Tibial nerve (tissue), 4 donors: ENCODE data around the gene PTOV1. TPM values are rescaled to one million over a fixed set of nuclear protein-coding genes. Genes with fewer than 3 reads are reported as not detected.

ENCODE experiments used
- DNase-seq, 2 donors: peaks; one replicate each; pipeline ENCODE4 v3.0.0-alpha.2; 2019; ENCODE audit warnings: low spot score in 2 of 2
- H3K27ac ChIP-seq, 4 donors: fragments of 200-600 bp; sonication (generic) in 3 of 4; one replicate each; pipeline ENCODE4 v1.5.1; 2017 to 2019; ENCODE audit warnings: mild to moderate bottlenecking in 1 of 4
- H3K27me3 ChIP-seq, 2 donors: fragments of 200-600 bp; sonication (generic) in 1 of 2; one replicate each; pipeline versions ENCODE4 v1.5.1 to v1.6.0; 2017 to 2019
- H3K36me3 ChIP-seq, 3 donors: fragments of 200-600 bp; sonication (generic); one replicate each; pipeline ENCODE4 v1.5.1; 2018 to 2019
- H3K4me1 ChIP-seq, 4 donors: fragments of 200-600 bp; sonication (generic) in 3 of 4; one replicate each; pipeline ENCODE4 v1.5.1; 2017 to 2019
- H3K4me3 ChIP-seq, 4 donors: fragments of 200-600 bp; sonication (generic) in 3 of 4; one replicate each; pipeline ENCODE4 v1.5.1; 2017 to 2019; ENCODE audit warnings: mild to moderate bottlenecking in 1 of 4, moderate library complexity in 1 of 4
- H3K9me3 ChIP-seq, 4 donors: fragments of 200-600 bp; sonication (generic) in 3 of 4; one replicate each; pipeline ENCODE4 v1.5.1; 2017 to 2019
- CTCF ChIP-seq, 5 experiments: fragments of 200-600 bp in 3 of 5; fragments of 450-650 bp in 2 of 5; sonication (generic) in 3 of 5; IDR thresholded peaks; one replicate each; pipeline ENCODE4 v1.5.1; 2016 to 2019; ENCODE audit warnings: antibody characterized with exemption in 5 of 5, mild to moderate bottlenecking in 3 of 5, moderate library complexity in 2 of 5
- EP300 ChIP-seq, 2 donors: sonication (generic); formaldehyde crosslinking; IDR thresholded peaks; one replicate each; pipeline ENCODE4 v1.6.1; 2017; ENCODE audit warnings: antibody characterized with exemption in 2 of 2, mild to moderate bottlenecking in 1 of 2
- POLR2A ChIP-seq, 2 donors: fragments of 450-650 bp; IDR thresholded peaks; one replicate each; pipeline ENCODE4 v1.6.1; 2017; ENCODE audit warnings: antibody characterized with exemption in 2 of 2, mild to moderate bottlenecking in 2 of 2, moderate library complexity in 2 of 2
- WGBS, 2 donors: methylation state at CpG; one replicate each; pipeline ENCODE4 v1.1.5; 2018; 5-methylcytosine and 5-hydroxymethylcytosine counted together
- total RNA-seq, 4 donors: library from RNA; depleted of rRNA; stranded (reverse); fragments of >200 nt; gene quantifications; one replicate each; pipeline ENCODE4 v1.1.0, GENCODE V29; 2016

The PTOV1 gene
- total RNA-seq, 4 donors from 2014 or later, result 75.6 to 113 (median 91.9) TPM

- no peak for DNase-seq
- peaks cover 20 to 61% (median 38%) of the 10 kb centered on the region in 3 donors for H3K36me3 ChIP-seq
- no peak for TF ChIP-seq EP300 (IDR thresholded peaks at IDR 0.05)
- TF ChIP-seq POLR2A (IDR thresholded peaks at IDR 0.05), result no peak
- no peak for TF ChIP-seq CTCF (IDR thresholded peaks at IDR 0.05)
Measured at GRCh38 chr19:49879243-49879963, 28.4 kb downstream of the PTOV1 start.

GRCh38 chr19:49880162-49880869 lies 29.4 kb downstream of the PTOV1 start:
- Histone ChIP-seq H3K4me3 (no peak overlapping the region), H3K4me1 (peaks cover 0 to 29% (median 12%) of the 10 kb centered on the region in 4 donors), H3K9me3 (peaks cover 0 to 5% (median 0%) of the 10 kb centered on the region in 4 donors), H3K36me3 (peaks cover 21 to 66% (median 45%) of the 10 kb centered on the region in 3 donors), H3K27ac (no peak overlapping the region), H3K27me3 (no peaks in the 10 kb centered on the region)
- no peak for TF ChIP-seq POLR2A (IDR thresholded peaks at IDR 0.05)
- no peak for TF ChIP-seq EP300 (IDR thresholded peaks at IDR 0.05)
- TF ChIP-seq CTCF (IDR thresholded peaks at IDR 0.05), result no peak
- DNase-seq, result no peak
- 84 to 92% methylated on average over 9 of the region's 10 CpGs for WGBS, 2 donors

More at GRCh38 chr19:49879243-49879963, 28.4 kb downstream of the PTOV1 start:
- H3K27me3 ChIP-seq, result no peaks in the 10 kb centered on the region
- H3K4me3 ChIP-seq, result no peak overlapping the region
- peaks cover 0 to 5% (median 0%) of the 10 kb centered on the region in 4 donors for H3K9me3 ChIP-seq
- peak overlapping the region in 2 of 4 donors; percentile 98 to 100 for H3K27ac ChIP-seq
- peaks cover 0 to 39% (median 15%) of the 10 kb centered on the region in 4 donors for H3K4me1 ChIP-seq
- WGBS, 2 donors, result 92 to 97% methylated on average over 12 of the region's 12 CpGs

- H3K36me3 ChIP-seq, result peaks cover 21 to 75% (median 45%) of the 10 kb centered on the region in 3 donors
- no peaks in the 10 kb centered on the region for H3K27me3 ChIP-seq
- H3K9me3 ChIP-seq, result peaks cover 0 to 5% (median 0%) of the 10 kb centered on the region in 4 donors
- WGBS, 2 donors, result 92 to 96% methylated on average over 14 to 17 of the region's 17 CpGs
- no peak for DNase-seq
- TF ChIP-seq CTCF (IDR thresholded peaks at IDR 0.05), result no peak
- TF ChIP-seq POLR2A (IDR thresholded peaks at IDR 0.05), result no peak
- TF ChIP-seq EP300 (IDR thresholded peaks at IDR 0.05), result no peak
- no peak overlapping the region for H3K27ac ChIP-seq
- H3K4me1 ChIP-seq, result peaks cover 0 to 25% (median 9%) of the 10 kb centered on the region in 4 donors
- H3K4me3 ChIP-seq, result no peak overlapping the region
Measured at GRCh38 chr19:49881186-49881585, 30.2 kb downstream of the PTOV1 start.

- H3K9me3 ChIP-seq, result peaks cover 0 to 5% (median 0%) of the 10 kb centered on the region in 4 donors
- no peak overlapping the region for H3K27ac ChIP-seq
- peaks cover 0 to 25% (median 9%) of the 10 kb centered on the region in 4 donors for H3K4me1 ChIP-seq
- H3K36me3 ChIP-seq, result peaks cover 21 to 81% (median 45%) of the 10 kb centered on the region in 3 donors
- no peaks in the 10 kb centered on the region for H3K27me3 ChIP-seq
- TF ChIP-seq POLR2A (IDR thresholded peaks at IDR 0.05), result no peak
- TF ChIP-seq CTCF (IDR thresholded peaks at IDR 0.05), result no peak
- TF ChIP-seq EP300 (IDR thresholded peaks at IDR 0.05), result no peak
- DNase-seq, result no peak
- 88% methylated on average over 29 to 31 of the region's 31 CpGs for WGBS, 2 donors
- H3K4me3 ChIP-seq, result no peak overlapping the region
Measured at GRCh38 chr19:49881672-49882394, 30.9 kb downstream of the PTOV1 start.
